ENCODE results near the gene XXYLT1. TPM values are rescaled to one million over a fixed set of nuclear protein-coding genes. Genes with fewer than 3 reads are reported as not detected.
A peak's percentile ranks its signal among the peaks of the same experiment; 100 is the strongest.

The XXYLT1 gene
- total RNA-seq, 1 experiment from 2014 or later, result 23.4 TPM

DNA sequence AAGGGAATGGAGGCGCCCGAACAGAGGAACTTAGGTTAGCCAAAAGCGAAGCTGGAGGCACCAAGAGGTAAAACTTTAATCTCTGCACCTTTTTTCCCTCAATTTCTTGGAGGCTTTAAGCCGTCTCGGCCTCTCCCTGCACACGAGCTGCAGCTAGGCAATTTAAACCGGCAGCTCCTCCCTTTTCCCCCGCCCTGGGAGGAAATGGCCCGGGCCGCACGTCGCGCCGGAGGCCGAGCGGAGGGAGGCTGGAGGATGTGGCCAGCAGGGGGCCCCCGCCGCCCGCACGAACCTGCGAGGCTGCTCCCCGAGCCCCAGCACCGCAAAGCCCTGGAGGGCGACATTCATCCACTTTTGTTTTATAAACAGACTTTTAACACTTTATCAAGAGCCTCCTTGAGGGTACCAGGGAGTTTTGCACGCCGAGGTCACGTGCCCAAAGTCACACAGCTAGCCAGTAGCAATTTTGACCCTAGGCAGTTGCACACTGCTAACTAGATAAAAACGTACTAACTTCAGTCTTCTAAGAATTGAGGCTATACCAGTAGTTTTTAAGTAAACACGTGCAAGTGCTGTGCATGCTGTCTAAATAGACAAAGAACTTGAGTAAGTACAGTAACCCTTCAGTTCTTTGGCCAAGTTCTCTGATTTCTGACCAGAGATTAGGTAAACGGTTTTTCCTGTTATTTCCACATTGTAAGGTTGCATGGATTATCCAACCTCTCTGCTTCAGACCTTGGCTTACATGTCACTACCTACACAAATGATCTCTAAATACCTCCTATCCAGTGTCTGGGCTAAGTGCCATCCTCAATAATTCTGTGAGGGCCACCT lies 668 bp upstream of the XXYLT1 start (continued):
- TF ChIP-seq, protein P1, sequence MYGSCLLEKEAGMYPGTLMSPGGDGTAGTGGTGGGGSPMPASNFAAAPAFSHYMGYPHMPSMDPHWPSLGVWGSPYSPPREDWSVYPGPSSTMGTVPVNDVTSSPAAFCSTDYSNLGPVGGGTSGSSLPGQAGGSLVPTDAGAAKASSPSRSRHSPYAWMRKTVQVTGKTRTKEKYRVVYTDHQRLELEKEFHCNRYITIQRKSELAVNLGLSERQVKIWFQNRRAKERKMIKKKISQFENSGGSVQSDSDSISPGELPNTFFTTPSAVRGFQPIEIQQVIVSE (CRISPR knock-in tag; IDR thresholded peaks at IDR 0.05; ENCODE audit: borderline replicate concordance), result peak; percentile 49; the same call in 1 of the 2 replicates
- TF ChIP-seq GRHL2 (CRISPR knock-in tag; IDR thresholded peaks at IDR 0.05; ENCODE audit: insufficient replicate concordance, severe bottlenecking), result no peak
- TF ChIP-seq, protein P2, sequence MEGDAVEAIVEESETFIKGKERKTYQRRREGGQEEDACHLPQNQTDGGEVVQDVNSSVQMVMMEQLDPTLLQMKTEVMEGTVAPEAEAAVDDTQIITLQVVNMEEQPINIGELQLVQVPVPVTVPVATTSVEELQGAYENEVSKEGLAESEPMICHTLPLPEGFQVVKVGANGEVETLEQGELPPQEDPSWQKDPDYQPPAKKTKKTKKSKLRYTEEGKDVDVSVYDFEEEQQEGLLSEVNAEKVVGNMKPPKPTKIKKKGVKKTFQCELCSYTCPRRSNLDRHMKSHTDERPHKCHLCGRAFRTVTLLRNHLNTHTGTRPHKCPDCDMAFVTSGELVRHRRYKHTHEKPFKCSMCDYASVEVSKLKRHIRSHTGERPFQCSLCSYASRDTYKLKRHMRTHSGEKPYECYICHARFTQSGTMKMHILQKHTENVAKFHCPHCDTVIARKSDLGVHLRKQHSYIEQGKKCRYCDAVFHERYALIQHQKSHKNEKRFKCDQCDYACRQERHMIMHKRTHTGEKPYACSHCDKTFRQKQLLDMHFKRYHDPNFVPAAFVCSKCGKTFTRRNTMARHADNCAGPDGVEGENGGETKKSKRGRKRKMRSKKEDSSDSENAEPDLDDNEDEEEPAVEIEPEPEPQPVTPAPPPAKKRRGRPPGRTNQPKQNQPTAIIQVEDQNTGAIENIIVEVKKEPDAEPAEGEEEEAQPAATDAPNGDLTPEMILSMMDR (IDR thresholded peaks at IDR 0.05), result peak; percentile 84
- no peak for TF ChIP-seq KAT7 (CRISPR knock-in tag; IDR thresholded peaks at IDR 0.05; ENCODE audit: borderline replicate concordance)
- TF ChIP-seq, protein P3, sequence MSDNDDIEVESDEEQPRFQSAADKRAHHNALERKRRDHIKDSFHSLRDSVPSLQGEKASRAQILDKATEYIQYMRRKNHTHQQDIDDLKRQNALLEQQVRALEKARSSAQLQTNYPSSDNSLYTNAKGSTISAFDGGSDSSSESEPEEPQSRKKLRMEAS (CRISPR knock-in tag; IDR thresholded peaks at IDR 0.05), result no peak; the same call in 1 of the 2 replicates
- TF ChIP-seq FOXK1 (CRISPR knock-in tag; IDR thresholded peaks at IDR 0.05), result no peak
- no peak for TF ChIP-seq ZNF423 (CRISPR knock-in tag; IDR thresholded peaks at IDR 0.05)
- TF ChIP-seq, protein P4, sequence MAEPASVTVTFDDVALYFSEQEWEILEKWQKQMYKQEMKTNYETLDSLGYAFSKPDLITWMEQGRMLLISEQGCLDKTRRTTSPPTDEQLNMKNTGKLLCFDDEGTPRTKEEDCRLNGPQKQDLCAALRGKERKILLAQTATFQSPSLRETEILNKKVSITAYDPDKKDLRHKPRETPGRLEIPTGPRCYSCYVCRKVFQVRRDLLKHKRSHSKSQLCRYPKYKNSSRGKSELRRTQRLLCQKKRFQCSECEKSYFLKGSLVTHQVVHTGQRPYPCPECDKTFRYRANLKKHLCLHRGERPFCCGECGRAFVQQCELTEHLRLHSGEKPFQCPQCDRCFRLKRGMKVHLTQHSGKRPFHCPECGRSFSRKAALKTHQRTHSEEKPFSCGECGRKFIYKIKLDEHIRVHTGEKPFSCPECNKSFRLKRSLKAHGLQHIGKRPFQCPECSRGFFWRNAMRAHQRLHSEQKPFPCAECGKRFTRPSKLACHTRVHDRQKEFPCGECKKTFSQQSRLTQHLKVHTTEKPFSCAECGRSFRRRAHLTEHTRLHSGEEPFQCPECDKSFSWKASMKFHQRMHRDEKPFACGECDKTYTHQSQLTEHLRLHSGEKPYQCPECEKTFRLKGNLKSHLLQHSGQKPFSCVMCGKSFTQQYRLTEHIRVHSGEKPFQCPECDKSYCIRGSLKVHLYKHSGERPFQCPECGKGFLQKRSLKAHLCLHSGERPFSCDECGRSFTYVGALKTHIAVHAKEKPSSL (CRISPR knock-in tag; conservative IDR thresholded peaks at IDR 0.05), result no peak
- no peak for TF ChIP-seq CBFB (CRISPR knock-in tag; IDR thresholded peaks at IDR 0.05; ENCODE audit: low read depth)
- TF ChIP-seq SOX15 (CRISPR knock-in tag; IDR thresholded peaks at IDR 0.05), result no peak
- peak; percentile 65; the same call in 1 of the 2 replicates for TF ChIP-seq ATF1 (CRISPR knock-in tag; IDR thresholded peaks at IDR 0.05)
- no peak for TF ChIP-seq SMAD4 (CRISPR knock-in tag; IDR thresholded peaks at IDR 0.05)
- TF ChIP-seq, protein P5, sequence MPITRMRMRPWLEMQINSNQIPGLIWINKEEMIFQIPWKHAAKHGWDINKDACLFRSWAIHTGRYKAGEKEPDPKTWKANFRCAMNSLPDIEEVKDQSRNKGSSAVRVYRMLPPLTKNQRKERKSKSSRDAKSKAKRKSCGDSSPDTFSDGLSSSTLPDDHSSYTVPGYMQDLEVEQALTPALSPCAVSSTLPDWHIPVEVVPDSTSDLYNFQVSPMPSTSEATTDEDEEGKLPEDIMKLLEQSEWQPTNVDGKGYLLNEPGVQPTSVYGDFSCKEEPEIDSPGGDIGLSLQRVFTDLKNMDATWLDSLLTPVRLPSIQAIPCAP (CRISPR knock-in tag; IDR thresholded peaks at IDR 0.05), result no peak
- TF ChIP-seq RELA (CRISPR knock-in tag; IDR thresholded peaks at IDR 0.05; ENCODE audit: borderline replicate concordance), result no peak
- TF ChIP-seq, protein P6, sequence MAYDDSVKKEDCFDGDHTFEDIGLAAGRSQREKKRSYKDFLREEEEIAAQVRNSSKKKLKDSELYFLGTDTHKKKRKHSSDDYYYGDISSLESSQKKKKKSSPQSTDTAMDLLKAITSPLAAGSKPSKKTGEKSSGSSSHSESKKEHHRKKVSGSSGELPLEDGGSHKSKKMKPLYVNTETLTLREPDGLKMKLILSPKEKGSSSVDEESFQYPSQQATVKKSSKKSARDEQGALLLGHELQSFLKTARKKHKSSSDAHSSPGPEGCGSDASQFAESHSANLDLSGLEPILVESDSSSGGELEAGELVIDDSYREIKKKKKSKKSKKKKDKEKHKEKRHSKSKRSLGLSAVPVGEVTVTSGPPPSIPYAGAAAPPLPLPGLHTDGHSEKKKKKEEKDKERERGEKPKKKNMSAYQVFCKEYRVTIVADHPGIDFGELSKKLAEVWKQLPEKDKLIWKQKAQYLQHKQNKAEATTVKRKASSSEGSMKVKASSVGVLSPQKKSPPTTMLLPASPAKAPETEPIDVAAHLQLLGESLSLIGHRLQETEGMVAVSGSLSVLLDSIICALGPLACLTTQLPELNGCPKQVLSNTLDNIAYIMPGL (CRISPR knock-in tag; IDR thresholded peaks at IDR 0.05), result peak; percentile 50; the same call in 1 of the 2 replicates
- no peak for TF ChIP-seq ZNF121 (CRISPR knock-in tag; IDR thresholded peaks at IDR 0.05)
- TF ChIP-seq, protein P7, sequence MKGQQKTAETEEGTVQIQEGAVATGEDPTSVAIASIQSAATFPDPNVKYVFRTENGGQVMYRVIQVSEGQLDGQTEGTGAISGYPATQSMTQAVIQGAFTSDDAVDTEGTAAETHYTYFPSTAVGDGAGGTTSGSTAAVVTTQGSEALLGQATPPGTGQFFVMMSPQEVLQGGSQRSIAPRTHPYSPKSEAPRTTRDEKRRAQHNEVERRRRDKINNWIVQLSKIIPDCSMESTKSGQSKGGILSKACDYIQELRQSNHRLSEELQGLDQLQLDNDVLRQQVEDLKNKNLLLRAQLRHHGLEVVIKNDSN (CRISPR knock-in tag; IDR thresholded peaks at IDR 0.05), result peak; percentile 84
- TF ChIP-seq, protein P8, sequence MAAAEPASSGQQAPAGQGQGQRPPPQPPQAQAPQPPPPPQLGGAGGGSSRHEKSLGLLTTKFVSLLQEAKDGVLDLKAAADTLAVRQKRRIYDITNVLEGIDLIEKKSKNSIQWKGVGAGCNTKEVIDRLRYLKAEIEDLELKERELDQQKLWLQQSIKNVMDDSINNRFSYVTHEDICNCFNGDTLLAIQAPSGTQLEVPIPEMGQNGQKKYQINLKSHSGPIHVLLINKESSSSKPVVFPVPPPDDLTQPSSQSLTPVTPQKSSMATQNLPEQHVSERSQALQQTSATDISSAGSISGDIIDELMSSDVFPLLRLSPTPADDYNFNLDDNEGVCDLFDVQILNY (CRISPR knock-in tag; IDR thresholded peaks at IDR 0.05), result peak; percentile 44; the same call in 1 of the 2 replicates
- TF ChIP-seq GTF2I (CRISPR knock-in tag; conservative IDR thresholded peaks at IDR 0.05), result peak; percentile 71; the same call in 1 of the 2 replicates
- TF ChIP-seq, protein P9, sequence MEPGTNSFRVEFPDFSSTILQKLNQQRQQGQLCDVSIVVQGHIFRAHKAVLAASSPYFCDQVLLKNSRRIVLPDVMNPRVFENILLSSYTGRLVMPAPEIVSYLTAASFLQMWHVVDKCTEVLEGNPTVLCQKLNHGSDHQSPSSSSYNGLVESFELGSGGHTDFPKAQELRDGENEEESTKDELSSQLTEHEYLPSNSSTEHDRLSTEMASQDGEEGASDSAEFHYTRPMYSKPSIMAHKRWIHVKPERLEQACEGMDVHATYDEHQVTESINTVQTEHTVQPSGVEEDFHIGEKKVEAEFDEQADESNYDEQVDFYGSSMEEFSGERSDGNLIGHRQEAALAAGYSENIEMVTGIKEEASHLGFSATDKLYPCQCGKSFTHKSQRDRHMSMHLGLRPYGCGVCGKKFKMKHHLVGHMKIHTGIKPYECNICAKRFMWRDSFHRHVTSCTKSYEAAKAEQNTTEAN (CRISPR knock-in tag; IDR thresholded peaks at IDR 0.05), result no peak
- no peak for TF ChIP-seq TEAD1 (CRISPR knock-in tag; IDR thresholded peaks at IDR 0.05)
- no peak for TF ChIP-seq JAZF1 (CRISPR knock-in tag; IDR thresholded peaks at IDR 0.05)
- TF ChIP-seq ZBTB21 (CRISPR knock-in tag; IDR thresholded peaks at IDR 0.05; ENCODE audit: borderline replicate concordance), result no peak
- TF ChIP-seq, protein P10, sequence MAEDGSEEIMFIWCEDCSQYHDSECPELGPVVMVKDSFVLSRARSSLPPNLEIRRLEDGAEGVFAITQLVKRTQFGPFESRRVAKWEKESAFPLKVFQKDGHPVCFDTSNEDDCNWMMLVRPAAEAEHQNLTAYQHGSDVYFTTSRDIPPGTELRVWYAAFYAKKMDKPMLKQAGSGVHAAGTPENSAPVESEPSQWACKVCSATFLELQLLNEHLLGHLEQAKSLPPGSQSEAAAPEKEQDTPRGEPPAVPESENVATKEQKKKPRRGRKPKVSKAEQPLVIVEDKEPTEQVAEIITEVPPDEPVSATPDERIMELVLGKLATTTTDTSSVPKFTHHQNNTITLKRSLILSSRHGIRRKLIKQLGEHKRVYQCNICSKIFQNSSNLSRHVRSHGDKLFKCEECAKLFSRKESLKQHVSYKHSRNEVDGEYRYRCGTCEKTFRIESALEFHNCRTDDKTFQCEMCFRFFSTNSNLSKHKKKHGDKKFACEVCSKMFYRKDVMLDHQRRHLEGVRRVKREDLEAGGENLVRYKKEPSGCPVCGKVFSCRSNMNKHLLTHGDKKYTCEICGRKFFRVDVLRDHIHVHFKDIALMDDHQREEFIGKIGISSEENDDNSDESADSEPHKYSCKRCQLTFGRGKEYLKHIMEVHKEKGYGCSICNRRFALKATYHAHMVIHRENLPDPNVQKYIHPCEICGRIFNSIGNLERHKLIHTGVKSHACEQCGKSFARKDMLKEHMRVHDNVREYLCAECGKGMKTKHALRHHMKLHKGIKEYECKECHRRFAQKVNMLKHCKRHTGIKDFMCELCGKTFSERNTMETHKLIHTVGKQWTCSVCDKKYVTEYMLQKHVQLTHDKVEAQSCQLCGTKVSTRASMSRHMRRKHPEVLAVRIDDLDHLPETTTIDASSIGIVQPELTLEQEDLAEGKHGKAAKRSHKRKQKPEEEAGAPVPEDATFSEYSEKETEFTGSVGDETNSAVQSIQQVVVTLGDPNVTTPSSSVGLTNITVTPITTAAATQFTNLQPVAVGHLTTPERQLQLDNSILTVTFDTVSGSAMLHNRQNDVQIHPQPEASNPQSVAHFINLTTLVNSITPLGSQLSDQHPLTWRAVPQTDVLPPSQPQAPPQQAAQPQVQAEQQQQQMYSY (CRISPR knock-in tag; IDR thresholded peaks at IDR 0.05), result no peak

All from WTC11 (cell line).